Astrocyte (in vitro differentiated cells and primary cell): ENCODE measurements around the gene MYO1G. TPM values are rescaled to one million over a fixed set of nuclear protein-coding genes. Genes with fewer than 3 reads are reported as not detected.
A peak's percentile ranks its signal among the peaks of the same experiment; 100 is the strongest.

Source experiments
- DNase-seq: peaks from one replicate; pipeline ENCODE4 v3.0.0-alpha.2; 2010; ENCODE audit warnings: low read depth
- FAIRE-seq: peaks from 2 replicates; lab custom pipeline; 2011; peaks lifted over from hg19 to GRCh38; lab: Jason Lieb, UNC
- H2AFZ ChIP-seq: 2 replicates; pipeline ENCODE4 v1.6.0; 2012; ENCODE audit warnings: low read depth, low read length, inconsistent platforms
- H3K27ac ChIP-seq: 2 replicates; pipeline ENCODE4 v1.5.1; 2011; ENCODE audit warnings: low read depth, low read length, inconsistent platforms
- H3K27me3 ChIP-seq: 2 replicates; pipeline ENCODE4 v1.6.0; 2011; ENCODE audit warnings: low read length, inconsistent platforms; ENCODE audit not compliant: insufficient read depth
- H3K36me3 ChIP-seq: 2 replicates; pipeline ENCODE4 v1.5.1; 2011; ENCODE audit warnings: low read length, inconsistent platforms; ENCODE audit not compliant: insufficient read depth
- H3K4me1 ChIP-seq: 2 replicates; pipeline ENCODE4 v1.5.1; 2011; ENCODE audit warnings: low read length, inconsistent platforms; ENCODE audit not compliant: insufficient read depth
- H3K4me2 ChIP-seq: 2 replicates; pipeline ENCODE4 v1.6.0; 2012; ENCODE audit warnings: low read length, inconsistent platforms
- H3K4me3 ChIP-seq: 2 replicates; pipeline ENCODE4 v1.5.1; 2011; ENCODE audit warnings: low read depth, mild to moderate bottlenecking, low read length, inconsistent platforms; ENCODE audit not compliant: insufficient read depth
- H3K79me2 ChIP-seq: 2 replicates; pipeline ENCODE4 v1.6.0; 2012; ENCODE audit warnings: mild to moderate bottlenecking, low read length, inconsistent platforms; ENCODE audit not compliant: insufficient read depth
- H3K9ac ChIP-seq: 2 replicates; pipeline ENCODE4 v1.6.0; 2012; ENCODE audit warnings: mild to moderate bottlenecking, low read length, inconsistent platforms
- H3K9me3 ChIP-seq: 2 replicates; pipeline ENCODE4 v1.5.1; 2012; ENCODE audit warnings: low read depth, mild to moderate bottlenecking, low read length, inconsistent platforms; ENCODE audit not compliant: insufficient read depth
- H4K20me1 ChIP-seq: 2 replicates; pipeline ENCODE4 v1.6.0; 2012; ENCODE audit warnings: low read length, inconsistent platforms; ENCODE audit not compliant: insufficient read depth
- H3K27ac Mint-ChIP-seq: one replicate; pipeline ENCODE4 v1.8.0; 2021; ENCODE audit warnings: mild to moderate bottlenecking, mixed read lengths; ENCODE audit not compliant: unreplicated experiment
- H3K27me3 Mint-ChIP-seq: one replicate; pipeline ENCODE4 v1.8.0; 2021; ENCODE audit warnings: low read depth, mixed read lengths; ENCODE audit not compliant: unreplicated experiment
- H3K36me3 Mint-ChIP-seq: one replicate; pipeline ENCODE4 v1.8.0; 2021; ENCODE audit warnings: low read depth, mixed read lengths; ENCODE audit not compliant: unreplicated experiment
- H3K4me1 Mint-ChIP-seq: one replicate; pipeline ENCODE4 v1.8.0; 2021; ENCODE audit warnings: low read depth, mixed read lengths; ENCODE audit not compliant: unreplicated experiment
- H3K4me3 Mint-ChIP-seq: one replicate; pipeline ENCODE4 v1.8.0; 2021; ENCODE audit warnings: mild to moderate bottlenecking, moderate library complexity, mixed read lengths; ENCODE audit not compliant: unreplicated experiment
- H3K9me3 Mint-ChIP-seq: one replicate; pipeline ENCODE4 v1.8.0; 2021; ENCODE audit warnings: mild to moderate bottlenecking, mixed read lengths; ENCODE audit not compliant: unreplicated experiment
- CTCF ChIP-seq: IDR thresholded peaks from 2 replicates; pipeline ENCODE4 v1.5.1; 2011; ENCODE audit warnings: low read depth, mild to moderate bottlenecking, inconsistent platforms, low read length, moderate library complexity; ENCODE audit not compliant: insufficient read depth
- EZH2 ChIP-seq: IDR thresholded peaks from 2 replicates; pipeline ENCODE4 v1.6.1; 2012; ENCODE audit warnings: mild to moderate bottlenecking, low read length, inconsistent platforms; ENCODE audit not compliant: insufficient read depth
- total RNA-seq: library from RNA; stranded (reverse); gene quantifications from 2 replicates; pipeline ENCODE4 v1.2.1, GENCODE V29; 2021

MYO1G gene
- total RNA-seq, 1 donor from 2014 or later = 0.11 TPM

- Histone ChIP-seq H3K4me3 (no peak overlapping the region), H3K27ac (no peak overlapping the region), H3K4me1 (peaks cover 34% of the 10 kb centered on the region), H3K9me3 (no peaks in the 10 kb centered on the region), H4K20me1 (peaks cover 37% of the 10 kb centered on the region), H3K4me2 (peak overlapping the region; percentile 91), H3K79me2 (peaks cover 39% of the 10 kb centered on the region), H2AFZ (no peak overlapping the region), H3K36me3 (peaks cover 29% of the 10 kb centered on the region), H3K9ac (no peak overlapping the region), H3K27me3 (no peaks in the 10 kb centered on the region)
- Mint-ChIP-seq H3K9me3 (no peaks in the 10 kb centered on the region), H3K4me3 (peak overlapping the region; percentile 94), H3K4me1 (peaks cover 34% of the 10 kb centered on the region), H3K27me3 (no peaks in the 10 kb centered on the region), H3K36me3 (peaks cover 25% of the 10 kb centered on the region), H3K27ac (peak overlapping the region; percentile 94)
- FAIRE-seq = no peak
- TF ChIP-seq CTCF (no peak), EZH2 (no peak)
- DNase-seq = no peak
Measured at GRCh38 chr7:44987457-44987856, 8.6 kb upstream of the MYO1G start.

- H3K27ac Mint-ChIP-seq = peak overlapping the region; percentile 94
- peak overlapping the region; percentile 91 for H3K4me2 ChIP-seq
- H3K4me3 ChIP-seq = peak overlapping the region; percentile 93
- DNase-seq (peak; percentile 89), FAIRE-seq (no peak)
- peaks cover 34% of the 10 kb centered on the region for H3K4me1 Mint-ChIP-seq
- no peaks in the 10 kb centered on the region for H3K9me3 Mint-ChIP-seq
- H3K36me3 Mint-ChIP-seq = peaks cover 29% of the 10 kb centered on the region
- peak overlapping the region; percentile 93 for H3K9ac ChIP-seq
- peaks cover 31% of the 10 kb centered on the region for H3K36me3 ChIP-seq
- peak overlapping the region; percentile 95 for H3K27ac ChIP-seq
- H2AFZ ChIP-seq = peak overlapping the region; percentile 88
- peaks cover 39% of the 10 kb centered on the region for H3K79me2 ChIP-seq
- TF ChIP-seq CTCF (no peak), EZH2 (no peak)
- H3K27me3 Mint-ChIP-seq = no peaks in the 10 kb centered on the region
- H4K20me1 ChIP-seq = peaks cover 37% of the 10 kb centered on the region
- H3K4me1 ChIP-seq = peaks cover 34% of the 10 kb centered on the region
- H3K27me3 ChIP-seq = no peaks in the 10 kb centered on the region
- H3K9me3 ChIP-seq = no peaks in the 10 kb centered on the region
- H3K4me3 Mint-ChIP-seq = peak overlapping the region; percentile 94
Measured at GRCh38 chr7:44986218-44987053, 7.6 kb upstream of the MYO1G start.

GRCh38 chr7:44985900-44986217, 7.0 kb upstream of the MYO1G start:
- Mint-ChIP-seq H3K4me3 (peak overlapping the region; percentile 94), H3K27ac (peak overlapping the region; percentile 94), H3K27me3 (no peaks in the 10 kb centered on the region), H3K4me1 (peaks cover 36% of the 10 kb centered on the region), H3K9me3 (no peaks in the 10 kb centered on the region), H3K36me3 (peaks cover 29% of the 10 kb centered on the region)
- Histone ChIP-seq H3K79me2 (peaks cover 39% of the 10 kb centered on the region), H3K4me3 (peak overlapping the region; percentile 93), H3K9me3 (no peaks in the 10 kb centered on the region), H3K9ac (peak overlapping the region; percentile 93), H3K4me2 (peak overlapping the region; percentile 91), H3K4me1 (peaks cover 33% of the 10 kb centered on the region), H3K27ac (peak overlapping the region; percentile 95), H2AFZ (peak overlapping the region; percentile 88), H3K36me3 (peaks cover 31% of the 10 kb centered on the region), H4K20me1 (peaks cover 37% of the 10 kb centered on the region), H3K27me3 (no peaks in the 10 kb centered on the region)
- TF ChIP-seq EZH2 (no peak), CTCF (no peak)
- DNase-seq (no peak), FAIRE-seq (no peak)
